DMS153 treated with DMSO at 0.1 percent for 48 hours (cell line): ENCODE results near the gene ACSM2B.
"Not testable (repeated sequence)": the region's sequence is repeated elsewhere in the genome, so short reads cannot be mapped to it uniquely, and the experiment has no call there.

Experiments used
- DNase-seq: peaks from one replicate; lab custom pipeline; 2025; ENCODE audit not compliant: unreplicated experiment; lab: John Stamatoyannopoulos, UW

Gene ACSM2B, protein sequence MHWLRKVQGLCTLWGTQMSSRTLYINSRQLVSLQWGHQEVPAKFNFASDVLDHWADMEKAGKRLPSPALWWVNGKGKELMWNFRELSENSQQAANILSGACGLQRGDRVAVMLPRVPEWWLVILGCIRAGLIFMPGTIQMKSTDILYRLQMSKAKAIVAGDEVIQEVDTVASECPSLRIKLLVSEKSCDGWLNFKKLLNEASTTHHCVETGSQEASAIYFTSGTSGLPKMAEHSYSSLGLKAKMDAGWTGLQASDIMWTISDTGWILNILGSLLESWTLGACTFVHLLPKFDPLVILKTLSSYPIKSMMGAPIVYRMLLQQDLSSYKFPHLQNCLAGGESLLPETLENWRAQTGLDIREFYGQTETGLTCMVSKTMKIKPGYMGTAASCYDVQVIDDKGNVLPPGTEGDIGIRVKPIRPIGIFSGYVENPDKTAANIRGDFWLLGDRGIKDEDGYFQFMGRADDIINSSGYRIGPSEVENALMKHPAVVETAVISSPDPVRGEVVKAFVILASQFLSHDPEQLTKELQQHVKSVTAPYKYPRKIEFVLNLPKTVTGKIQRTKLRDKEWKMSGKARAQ

DNA sequence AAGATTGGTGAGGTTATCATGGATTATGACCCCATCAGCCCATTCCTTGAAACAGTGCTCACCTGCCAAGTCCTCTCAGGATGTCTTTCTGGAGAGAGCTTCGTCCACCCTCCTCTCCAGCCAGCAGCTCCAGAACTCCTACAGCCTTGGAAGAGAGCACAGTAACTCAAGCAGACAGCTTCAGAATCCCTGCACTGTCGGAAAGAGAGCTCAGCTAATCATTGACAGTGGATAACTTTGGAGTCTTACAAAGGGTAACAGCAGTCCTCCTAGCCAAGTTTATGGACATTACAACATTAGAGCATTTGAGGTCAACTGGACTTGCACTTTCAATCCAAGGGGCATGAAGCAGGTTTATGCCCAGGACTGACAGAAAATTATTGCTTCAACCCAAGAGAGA is at the start of gene ACSM2B:
Gene ACSM2B (minus strand): TSS at position 223 of the 400 bp plus-strand sequence. CDS start 11,522 bp downstream, outside the sequence.
- DNase-seq = not testable (repeated sequence)

DNA sequence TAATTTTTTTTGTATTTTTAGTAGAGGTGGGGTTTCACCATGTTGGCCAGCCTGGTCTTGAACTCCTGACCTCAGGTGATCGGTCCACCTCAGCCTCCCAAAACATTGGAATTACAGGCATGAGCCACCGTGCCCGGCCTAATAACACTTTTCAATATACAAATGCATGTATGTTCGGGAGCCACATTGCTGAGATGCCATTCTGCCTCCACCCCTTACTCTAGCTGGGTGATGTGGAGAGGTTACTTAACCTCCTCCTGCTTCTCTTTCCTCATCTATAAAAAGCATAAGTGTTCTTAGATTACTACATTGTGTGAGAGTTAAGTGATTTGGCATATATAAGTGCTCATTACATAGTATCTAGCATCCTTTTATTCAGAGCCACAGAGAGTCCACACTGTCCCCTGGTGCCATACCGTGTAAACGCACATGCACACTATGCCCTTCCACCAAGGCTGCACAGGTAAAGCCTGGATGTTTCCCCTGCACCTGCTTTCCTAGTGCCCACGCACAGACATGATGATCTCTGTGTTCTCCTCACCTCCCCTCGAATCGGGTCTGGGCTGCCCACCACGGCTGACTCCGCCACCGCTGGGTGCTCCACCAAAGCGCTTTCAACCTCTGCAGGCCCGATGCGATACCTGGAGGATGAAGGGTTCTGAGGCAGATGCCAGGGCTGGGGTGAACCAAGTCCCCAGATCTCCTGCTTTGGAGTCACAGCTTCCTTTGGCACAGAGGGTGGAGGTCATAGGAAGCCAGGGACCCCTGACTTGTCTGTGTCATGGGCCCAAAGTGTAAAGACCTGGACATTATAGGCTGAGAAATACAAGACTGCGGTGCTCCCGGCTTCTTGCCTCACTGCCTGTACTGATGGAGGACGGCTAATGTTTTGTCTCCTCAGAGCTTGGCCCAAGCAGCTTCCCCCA is 49.0 kb upstream of the ACSM2B start:
- no peak for DNase-seq

DNA sequence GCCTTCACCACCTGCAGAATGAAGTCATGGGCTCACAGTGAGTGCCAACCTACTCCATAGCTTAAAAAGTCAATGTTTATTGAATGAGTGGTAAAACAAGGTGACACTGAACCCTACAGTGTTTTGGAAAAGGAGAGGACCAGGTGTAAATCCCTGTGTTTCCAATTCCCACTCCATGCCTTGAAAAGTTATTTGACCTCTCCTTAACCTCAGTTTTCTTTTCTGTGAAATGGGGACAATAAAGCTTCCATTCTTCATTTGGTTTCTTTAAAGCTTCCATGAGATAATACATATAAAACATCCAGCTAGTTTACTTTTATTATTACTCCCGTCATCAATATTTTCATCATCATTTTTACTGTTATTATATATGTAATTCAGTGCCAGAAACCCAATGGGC is 48.0 kb upstream of the ACSM2B start:
- no peak for DNase-seq

DNA sequence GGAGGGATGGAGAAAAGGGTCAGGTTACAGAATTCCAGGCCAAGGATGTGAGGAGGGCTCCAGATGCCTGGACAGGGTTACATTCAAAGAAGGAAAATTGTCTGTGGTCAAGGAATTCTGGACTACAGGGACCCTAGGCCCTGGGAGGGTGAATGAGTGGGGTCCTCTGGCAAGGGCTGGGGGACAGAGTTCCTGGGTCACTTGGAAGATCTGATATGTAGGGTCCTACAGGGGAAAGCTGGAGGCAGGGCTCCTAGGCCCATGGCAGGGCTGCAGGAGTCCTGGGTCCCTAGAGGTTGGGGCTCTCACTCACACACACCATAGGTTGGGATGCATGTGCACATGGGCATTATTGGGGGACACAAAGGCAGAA is 46.3 kb upstream of the ACSM2B start:
- no peak for DNase-seq

DNA sequence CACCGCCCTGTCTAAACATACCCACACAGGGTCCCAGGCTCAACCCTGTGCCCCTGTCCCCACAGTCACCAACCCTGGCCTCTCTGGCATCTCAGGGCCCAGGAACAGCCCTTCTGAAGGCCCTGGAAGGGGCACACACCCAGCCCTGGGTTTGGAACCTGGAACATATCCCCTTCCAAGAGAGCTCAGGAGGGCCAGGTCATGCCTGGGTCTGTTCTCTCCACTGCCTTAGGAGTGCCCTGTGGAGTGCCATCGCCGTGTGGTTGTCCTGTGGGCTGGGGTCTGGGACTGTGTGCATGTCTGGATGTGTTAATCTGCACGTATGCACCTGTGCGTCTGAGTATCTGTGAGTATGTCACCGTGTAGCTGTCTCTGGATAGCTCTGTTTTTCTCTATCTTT is 45.2 kb upstream of the ACSM2B start:
- DNase-seq = no peak

DNA sequence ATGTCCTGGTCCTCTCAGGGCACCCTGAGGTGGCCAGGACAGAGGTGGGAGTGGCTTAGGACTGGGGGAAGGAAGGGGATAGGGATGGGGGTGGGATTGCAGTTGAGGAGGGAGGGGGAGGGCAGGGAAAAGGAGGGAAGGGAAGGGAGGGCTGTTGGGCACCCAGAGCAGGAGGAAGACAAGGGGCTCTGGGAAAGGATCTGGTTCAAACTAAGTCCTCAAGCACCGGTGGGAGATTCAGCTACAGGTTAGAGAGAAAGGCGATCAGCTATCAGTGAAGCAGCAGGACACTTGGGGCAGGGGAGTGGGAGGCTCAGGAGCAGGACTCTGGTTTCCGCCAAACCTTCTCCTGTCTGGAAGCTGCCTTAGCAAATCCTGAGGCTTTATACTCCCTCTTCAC is 44.6 kb upstream of the ACSM2B start:
- DNase-seq = no peak

DNA sequence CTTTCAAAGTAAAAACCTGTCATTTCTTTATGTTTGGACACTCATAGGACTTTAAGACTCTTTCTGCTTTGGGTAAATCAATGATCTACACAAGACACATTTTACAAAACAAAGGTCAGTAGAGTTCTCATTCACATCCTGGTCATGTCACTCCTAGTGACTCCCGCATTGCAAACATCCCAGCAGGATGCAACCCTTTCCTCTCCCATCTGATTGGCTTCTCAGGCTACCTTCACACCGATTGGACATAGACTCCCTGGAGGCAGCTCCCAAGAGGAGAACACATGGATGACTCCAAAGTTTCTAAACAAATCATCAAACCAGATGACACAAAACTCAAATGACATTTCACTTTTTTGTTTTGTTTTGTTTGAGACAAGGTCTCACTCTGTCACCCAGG is 43.8 kb upstream of the ACSM2B start:
- no peak for DNase-seq

DNA sequence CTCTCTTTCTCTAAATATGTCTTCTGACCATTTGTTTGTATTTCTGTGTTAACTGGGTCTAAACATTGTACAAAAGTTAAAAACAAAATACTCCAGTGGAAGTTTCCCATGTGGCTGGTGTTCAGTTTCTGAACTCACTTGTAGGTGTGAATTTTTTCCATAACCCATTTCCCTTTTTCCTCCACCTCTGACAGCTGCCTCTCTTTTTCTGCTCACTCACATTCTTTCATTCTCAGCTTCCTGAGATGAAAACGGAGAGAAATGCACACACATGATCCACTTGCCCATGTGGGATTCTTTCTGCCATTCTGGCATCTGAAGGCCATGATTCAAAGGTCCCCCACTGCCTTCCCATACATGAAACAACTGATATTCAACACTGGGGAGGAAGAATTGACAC is 41.1 kb upstream of the ACSM2B start:
- DNase-seq = no peak

DNA sequence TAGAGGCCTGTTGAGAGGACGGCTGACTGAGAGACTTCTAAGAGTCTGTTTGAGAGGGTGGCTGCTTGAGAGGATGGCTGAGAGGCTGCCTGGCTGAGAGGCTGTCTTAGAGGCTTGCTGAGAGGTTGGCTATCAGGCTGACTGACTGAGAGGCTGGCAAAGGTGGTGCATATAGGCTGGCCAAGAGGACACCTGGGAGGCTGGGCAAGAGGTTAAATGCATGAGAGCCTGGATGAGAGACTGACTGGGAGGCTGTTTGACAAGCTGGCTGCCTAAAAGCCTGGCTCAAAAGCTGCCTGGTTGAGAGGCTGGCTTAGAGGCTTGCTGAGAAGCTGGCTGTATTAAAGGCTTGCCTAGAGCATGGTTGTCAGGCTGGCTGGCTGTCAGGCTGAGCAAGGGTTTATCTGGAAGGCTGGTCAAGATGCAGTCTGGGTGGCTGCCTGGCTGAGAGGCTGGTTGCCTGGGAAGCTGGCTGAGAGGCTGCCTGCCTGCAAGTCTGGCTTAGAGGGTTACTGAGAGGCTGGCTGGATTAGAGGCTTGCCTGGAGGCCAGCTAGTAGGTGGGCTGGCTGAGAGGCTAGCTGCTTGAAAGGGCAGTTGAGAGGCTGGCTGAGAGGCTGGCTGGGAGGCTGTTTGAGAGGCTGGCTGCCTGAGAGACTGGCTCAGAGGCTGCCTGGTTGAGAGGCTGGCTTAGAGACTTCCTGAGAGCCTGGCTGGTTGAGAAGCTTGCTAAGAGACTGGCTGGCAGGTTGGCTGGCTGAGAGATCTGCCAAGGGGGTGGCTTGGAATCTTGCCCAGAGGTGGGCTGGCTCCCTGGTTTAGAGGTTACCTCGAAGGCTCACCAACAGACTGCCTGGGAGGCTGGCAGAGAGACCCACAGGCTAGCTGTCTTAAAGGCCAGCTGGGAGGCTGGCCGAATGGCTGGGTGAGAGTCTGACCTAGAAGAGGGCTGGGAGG is 38.3 kb upstream of the ACSM2B start:
- no peak for DNase-seq

DNA sequence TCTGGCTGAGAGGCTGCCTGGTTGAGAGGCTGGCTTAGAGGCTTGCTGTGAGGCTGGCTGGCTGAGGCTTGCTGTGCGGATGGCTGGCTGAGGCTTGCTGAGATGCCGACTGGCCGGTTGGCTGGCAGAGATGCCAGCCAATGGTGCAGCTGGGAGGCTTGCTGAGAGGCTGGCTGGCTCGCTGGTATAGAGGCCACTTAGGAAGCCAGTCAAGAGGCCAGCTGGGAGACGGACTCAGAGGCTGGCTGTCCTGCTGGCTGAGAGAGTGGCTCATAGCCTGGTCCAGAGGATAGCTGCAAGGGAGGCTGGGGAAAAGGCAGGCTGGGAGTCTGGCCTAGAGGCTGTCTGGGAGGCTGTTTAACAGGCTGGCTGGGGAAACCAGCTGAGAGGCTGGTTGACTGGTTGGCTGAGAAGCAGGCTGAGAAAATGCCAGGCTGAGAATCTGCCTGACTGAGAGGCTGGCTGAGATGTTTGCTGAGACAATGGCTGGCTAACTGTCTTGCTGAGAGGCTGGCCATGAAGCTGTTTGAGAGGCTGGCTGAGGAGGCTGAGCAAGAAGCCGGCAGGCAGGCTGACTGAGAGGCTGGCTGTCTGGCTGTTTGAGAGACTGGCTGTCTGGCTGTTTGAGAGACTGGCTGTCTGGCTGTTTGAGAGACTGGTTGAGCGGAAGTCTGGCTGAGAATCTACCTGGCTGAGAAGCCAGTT is 37.5 kb upstream of the ACSM2B start:
- DNase-seq = no peak

DNA sequence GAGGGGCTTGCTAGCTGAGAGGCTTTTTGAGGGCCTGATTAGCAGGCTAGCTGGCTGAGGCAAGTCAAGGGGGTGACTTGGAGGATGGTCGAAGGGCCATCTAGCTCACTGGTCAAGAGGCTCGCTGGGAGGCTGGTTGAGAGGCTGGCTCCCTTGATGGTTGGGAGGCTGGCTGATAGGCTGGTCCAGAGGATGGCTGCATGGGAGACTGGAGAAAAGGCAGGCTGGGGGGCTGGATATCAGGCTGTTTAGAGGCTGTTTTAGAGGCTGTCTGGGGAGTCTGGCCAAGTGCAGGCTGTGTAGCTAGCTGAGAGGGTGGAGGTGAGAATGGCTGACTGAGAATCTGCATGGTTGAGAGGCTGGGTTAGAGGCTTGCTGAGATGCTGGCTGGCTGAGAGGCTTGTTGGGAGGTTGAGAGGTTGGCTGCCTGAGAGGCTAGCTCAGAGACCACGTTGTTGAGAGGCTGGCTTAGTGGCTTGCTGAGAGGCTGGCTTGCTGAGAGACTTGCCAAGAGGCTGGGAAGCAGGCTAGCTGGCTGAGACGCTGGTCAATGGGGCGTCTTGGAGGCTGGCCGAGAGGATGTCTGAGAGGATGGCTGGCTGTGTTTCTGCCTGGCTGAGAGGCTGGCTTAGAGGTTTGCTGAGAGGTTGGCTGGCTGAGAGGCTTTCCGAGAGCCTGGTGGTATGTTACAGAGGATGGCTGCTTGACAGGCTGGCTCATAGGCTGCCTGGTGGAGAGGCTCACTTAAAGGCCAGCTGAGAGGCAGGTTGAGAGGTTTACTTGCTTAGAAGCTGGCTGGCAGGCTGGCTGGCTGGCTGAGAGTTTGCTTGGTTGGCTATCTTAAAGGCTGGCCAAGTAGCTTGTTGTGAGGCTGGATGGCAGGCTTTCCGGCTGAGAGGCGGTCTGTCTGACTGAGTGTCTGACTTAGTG is 36.6 kb upstream of the ACSM2B start:
- no peak for DNase-seq

DNA sequence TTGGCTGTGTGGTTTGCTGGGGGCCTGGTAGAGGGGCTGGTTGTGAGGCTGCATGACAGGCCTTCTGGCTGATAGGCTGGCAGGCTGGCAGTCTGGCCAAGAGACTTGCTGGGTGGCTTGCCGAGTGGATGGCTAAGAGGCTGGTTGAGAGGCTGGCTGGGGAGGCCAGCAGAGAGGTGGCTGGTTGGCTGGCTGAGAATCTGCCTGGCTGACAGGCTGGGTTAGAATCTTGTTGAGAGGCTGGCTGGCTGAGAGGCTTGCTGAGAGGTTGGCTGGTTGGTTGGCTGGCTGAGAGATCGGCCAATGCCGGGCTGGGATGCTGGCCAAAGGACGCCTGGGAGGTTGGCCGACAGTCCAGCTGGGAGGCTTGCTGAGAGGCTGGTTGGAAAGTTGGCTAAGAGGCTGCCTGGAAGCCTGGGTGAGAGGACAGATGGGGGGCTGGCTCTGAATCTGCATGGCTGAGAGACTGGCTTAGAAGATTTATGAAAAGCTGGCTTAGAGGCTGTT is 35.9 kb upstream of the ACSM2B start:
- no peak for DNase-seq

DNA sequence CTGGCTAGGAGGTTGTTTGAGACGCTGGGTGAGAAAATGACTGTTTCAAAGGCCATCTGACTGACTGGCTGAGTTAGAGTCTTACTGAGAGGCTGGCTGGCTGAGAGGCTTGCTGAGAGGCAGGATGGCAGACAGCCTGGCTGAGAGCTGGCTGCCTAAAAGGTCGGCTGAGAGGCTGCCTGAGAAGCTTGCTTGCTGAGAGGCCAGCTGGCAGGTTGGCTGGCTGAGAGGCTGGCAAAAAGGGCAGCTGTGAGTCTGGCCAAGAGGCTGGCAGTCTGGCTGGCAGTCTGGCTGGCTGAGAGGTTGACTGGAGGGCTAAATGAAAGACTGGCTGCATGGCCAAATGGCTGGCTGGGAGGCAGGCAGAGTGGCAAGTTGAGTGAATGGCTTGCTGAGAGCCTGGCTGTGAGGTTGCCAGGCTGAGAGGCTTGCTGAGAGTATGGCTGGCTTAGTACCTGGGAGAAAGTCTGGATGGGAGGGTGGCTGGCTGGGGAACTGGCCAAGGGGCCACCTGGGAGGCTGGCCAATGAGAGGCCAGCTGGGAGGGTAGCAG is 35.3 kb upstream of the ACSM2B start:
- DNase-seq = peak; percentile 57

DNA sequence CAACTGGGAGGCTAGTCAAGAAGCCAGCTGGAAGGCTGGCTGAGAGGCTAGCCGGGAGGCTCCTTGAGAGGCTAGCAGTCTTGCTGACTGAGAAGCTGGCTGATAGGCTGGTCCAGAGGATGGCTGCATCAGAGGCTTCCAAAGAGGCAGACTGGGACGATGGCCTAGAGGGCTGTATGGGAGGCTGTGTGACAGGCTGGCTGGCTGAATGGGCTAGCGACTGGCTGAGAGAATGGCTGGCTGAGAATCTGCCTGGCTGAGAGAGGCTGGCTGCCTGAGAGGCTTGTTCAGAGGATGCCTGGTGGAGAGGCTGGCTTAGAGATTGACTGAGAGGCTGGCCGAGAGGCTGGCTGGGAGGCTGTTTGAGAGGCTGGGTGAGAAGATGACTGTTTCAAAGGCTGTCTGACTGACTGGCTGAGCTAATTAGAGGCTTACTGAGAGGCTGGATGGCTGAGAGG is 34.8 kb upstream of the ACSM2B start:
- DNase-seq = peak; percentile 57

DNA sequence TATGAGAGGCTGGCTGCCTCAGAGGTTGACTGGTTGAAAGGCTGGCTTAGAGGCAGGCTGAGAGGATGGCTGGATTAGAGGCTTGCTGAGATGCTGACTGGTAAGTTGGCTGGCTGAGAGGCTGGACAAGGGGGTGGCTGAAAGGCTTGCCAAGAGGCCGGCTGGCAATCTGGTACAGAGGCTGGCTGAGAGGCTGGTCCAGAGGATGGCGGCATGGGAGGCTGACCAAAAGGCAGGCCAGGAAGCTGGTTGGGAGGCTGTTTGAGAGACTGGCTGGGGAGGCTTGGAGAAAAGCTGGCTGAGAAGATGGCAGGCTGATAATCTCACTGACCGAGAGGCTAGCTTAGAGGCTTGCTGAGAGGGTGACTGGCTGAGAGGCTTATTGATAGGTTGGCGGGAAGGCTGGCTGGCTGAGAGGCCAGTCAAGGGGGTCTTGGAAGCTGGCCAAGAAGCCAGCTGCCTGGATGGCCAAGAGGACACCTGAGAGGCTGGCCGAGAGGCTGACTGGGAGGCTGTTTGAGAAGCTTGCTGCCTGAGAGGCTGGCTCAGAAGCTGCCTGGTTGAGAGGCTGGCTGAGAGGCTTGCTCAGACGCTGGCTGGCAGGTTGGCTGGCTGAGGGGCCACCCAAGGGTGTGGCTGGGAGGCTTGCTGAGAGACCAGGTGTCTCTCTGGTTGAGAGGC is 34.2 kb upstream of the ACSM2B start:
- peak; percentile 63 for DNase-seq

DNA sequence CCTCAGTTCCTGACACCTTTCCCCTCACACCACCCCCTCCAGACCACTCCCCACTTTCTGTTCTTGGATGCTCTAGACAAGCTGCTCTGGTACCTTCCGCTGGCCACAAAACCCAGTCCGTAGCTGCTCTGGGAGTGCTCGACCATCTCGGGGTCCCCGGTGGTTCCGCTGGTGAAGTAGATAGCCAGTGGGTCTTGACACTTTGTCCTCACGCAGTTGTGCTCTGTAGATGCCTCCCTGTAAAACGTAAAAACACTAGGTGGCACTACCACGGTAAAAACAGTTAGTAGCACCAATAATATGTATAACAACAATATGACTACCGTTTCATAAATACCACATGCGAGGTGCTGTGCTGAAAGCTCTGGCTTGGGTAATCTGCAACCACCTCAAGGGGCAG is 26.0 kb upstream of the ACSM2B start:
- not testable (repeated sequence) for DNase-seq

DNA sequence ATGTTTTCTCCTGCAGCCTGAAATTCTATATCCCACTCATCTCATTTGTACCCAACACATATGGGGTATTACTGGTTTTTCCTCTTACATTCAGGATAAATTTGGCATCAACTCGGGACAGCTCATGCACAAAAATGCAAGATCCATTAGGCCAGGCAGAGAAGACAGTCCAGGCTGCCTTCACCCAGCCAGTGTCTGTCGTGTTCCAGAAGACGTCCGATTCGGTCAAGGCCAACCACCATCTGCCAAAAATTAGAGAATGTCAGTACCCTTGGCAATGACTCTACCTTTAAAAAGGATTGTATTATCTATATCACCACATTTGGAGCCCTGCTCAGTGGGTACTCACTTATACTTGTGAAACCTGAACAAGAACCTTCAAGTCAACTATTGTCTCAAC is 23.3 kb upstream of the ACSM2B start:
- not testable (repeated sequence) for DNase-seq
